HG03439 (cell line): ENCODE results near the gene CCT8.
A peak's percentile ranks its signal among the peaks of the same experiment; 100 is the strongest.
"Not testable (repeated sequence)": the region's sequence is repeated elsewhere in the genome, so short reads cannot be mapped to it uniquely, and the experiment has no call there.

Source experiments
- ATAC-seq: cut with Tn5 transposase; IDR thresholded peaks from one replicate; pipeline ENCODE4 v1.9.1; 2021; ENCODE audit warnings: mild to moderate bottlenecking, moderate library complexity; ENCODE audit not compliant: unreplicated experiment

The CCT8 gene

DNA sequence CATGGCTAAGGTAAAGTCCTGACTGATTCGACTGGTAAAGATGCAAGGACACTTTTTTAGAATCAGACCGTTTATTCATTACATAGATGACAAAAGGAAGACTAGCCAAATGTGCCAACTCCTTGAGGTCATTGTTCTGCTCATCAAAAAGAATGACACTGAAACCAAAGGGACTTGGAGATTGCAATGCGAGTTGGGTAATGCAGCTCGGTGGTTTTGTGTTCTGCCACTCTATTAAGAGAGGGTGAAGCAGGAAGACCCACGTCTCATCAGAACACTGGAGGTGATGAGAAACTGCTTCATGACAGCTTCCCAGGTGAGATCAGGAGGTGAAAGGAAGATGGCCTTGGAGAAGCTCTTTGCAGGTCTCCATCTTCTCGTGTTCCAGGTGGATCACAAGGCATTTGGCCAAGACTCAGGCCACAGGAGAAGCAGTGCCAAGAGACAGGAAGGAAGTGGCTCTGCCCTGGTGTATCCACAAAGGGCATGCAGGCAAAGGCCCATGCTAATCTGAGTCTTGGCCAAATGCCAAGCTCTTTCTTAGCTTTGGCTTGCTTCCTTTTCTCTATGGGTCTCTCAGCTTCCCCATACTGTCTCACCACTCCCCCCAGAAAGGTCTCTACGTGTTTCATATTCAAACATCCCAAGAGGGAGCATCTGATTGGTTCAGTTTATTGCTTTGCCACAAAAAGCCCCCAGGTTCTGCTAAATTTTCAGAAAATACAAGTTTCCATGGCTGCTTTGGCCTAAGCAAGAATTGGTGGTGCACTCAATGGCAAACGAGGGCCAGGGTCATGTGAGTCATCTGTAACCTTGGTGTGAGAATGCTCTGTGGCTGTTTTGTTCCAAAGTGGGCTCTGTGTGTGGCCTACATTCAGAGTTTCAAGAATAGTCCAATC is 5.7 kb upstream of the CCT8 start:
- ATAC-seq = peak; percentile 49

DNA sequence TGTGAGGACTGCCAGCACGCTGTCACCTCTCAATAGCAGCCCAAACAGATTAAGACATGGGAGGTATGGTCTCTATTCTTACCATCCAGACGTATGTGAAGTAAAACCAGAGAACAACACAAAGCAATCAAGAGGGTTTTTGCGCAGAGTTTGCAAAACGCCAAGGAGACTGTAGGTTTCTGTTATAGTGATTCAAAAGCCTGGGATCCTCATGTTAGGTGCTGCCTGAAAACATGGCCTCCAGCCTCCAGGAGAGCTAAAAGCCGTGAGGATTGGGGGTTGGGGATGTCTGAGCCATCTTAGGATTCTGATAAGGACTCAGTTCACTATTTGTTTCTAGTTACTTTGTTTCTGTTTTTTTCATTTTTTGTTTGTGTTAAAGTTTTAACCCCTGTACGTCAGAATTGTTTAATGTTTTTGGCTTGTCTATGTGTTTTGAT is 4.2 kb upstream of the CCT8 start:
- ATAC-seq = no peak

DNA sequence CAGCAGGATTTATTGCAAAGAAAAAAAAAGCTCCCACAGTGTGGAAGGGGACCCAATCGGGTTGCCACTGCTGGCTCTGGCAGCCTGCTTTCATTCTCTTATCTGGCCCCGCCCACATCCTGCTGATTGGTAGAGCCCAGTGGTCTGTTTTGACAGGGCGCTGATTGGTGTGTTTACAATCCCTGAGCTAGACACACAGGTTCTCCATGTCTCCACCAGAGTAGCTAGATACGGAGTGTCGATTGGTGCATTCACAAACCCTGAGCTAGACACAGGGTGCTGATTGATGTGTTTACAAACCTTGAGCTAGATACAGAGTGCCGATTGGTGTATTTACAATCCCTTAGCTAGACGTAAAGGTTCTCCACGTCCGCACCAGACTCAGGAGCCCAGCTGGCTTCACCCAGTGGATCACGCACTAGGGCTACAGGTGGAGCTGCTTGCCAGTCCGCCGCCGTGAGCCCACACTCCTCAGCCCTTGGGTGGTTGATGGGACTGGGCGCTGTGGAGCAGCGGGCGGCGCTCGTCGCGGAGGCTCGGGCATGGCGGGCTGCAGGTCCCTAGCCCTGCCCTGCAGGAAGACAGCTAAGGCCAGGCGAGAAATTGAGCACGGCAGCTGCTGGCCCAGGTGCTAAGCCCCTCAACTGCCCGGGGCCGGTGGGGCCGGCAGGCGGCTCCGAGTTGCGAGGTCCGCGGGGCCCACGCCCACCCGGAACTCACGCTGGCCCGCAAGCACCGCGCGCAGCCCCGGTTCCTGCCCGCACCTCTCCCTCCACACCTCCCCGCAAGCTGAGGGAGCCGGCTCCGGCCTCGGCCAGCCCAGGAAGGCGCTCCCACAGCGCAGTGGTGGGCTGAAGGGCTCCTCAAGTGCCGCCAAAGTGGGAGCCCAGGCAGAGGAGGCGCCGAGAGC is 3.5 kb upstream of the CCT8 start:
- ATAC-seq = not testable (repeated sequence)

DNA sequence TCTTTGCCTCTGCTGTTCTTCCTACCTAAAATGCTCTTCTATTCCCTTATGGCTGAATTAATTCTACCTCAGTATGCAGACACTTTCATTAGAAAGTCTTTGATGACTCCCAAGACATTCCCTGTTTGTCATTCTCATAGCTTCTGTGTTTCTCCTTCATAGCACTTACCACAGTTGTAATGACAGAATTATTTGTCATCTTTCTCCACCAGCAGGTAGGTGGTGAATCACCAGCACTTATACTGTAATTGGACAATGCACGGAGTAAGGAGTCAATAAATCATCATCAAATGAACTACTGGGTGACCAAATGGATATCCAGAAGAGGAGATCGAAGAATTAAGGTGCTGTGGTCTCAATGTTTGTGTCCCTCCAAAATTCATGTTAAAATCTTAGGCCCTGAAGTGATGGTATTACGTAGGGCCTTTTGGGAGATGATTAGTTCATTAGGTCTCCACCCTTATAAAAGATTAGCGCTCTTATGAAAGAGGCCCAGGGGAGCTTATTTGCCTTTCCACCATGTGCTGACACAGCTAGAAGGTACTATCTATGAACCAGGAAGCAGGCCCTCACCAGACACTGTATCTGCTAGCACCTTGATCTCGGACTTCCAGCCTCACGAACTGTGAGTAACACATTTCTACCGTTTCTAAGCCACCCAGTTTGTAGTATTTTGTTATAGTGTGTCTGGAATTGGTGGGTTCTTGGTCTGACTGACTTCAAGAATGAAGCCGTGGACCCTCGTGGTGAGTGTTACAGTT is 2.4 kb upstream of the CCT8 start:
- no peak for ATAC-seq

DNA sequence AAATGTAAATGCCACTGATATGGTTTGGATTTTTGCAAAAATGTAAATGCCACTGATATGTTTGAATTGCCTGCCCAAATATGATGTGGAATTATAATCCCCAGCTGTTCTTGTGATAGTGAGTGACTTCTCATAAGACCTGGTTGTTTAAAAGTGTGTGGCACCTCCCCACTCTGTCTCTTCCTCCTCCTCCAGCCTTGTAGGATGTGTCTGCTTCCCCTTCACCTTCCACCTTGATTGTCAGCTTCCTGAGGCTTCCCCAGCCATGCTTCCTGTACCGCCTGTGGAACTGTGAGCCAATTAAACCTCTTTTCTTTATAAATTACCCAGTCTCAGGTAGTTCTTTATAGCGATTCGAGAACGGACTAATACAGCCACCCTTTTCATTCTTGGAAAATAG is 1.3 kb upstream of the CCT8 start:
- no peak for ATAC-seq

DNA sequence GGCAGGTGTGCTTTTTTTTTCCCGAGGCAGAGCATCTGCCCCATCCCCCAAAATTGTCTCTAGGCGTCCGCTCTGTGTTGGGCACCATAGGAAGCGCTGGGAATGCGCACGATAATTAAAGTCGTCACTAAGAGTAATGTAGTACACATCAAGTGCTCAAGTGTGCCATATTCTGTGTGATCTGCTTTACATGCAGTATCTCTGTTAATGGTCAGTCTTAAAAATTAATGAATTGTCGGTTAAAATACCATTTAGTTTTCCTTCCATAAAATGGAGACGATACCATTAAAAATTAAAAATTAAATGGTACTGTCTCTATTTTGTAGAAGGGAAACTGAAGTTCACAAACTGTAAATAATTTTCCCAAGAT is 544 bp upstream of the CCT8 start:
- ATAC-seq = peak; percentile 21

DNA sequence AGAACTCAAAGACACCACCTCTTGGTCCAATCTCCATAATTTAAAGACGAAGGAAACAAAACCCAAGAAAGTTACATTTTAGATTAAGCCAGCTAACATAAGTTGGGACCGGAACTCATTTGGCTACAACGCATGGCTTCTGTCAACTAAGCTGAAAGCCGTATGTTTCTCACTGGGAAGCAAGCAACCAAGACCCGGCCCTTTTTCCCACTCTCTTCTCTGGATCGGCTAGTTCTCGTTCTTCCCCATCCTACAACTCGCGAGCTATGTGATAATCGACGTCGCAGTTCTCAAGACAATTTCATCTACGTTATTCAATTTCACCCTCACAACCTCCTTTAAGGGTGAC is 601 bp downstream of the CCT8 start:
- ATAC-seq = no peak

DNA sequence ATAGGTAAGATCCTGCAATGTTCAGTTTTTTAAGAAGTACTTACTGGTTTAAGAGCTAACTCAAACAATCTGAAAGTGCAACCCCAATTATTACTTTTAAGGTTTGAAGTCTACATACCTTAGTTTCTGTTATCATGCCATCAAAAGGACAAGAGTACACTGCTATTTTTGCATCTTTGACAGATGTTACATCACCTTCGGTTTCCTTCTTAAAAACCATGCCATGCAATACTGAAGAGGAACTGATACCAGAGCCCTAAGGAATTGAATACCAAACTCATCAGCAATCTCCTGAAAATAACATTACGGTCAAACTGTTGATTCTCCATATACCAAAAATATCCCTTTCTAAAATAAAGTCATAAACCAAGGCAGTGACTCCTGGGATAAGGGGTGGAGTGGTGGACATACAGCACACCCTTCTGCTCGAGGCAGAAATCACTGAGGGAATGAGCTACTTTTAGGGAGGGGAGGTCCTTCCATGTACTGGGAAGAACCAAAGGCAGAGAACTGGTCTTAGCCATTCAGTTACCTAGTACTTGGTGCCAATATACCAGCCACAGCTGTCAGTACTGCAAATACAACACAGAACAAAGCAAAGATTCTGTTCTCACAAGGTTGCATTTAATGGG is 8.5 kb downstream of the CCT8 start:
- peak; percentile 94 for ATAC-seq

DNA sequence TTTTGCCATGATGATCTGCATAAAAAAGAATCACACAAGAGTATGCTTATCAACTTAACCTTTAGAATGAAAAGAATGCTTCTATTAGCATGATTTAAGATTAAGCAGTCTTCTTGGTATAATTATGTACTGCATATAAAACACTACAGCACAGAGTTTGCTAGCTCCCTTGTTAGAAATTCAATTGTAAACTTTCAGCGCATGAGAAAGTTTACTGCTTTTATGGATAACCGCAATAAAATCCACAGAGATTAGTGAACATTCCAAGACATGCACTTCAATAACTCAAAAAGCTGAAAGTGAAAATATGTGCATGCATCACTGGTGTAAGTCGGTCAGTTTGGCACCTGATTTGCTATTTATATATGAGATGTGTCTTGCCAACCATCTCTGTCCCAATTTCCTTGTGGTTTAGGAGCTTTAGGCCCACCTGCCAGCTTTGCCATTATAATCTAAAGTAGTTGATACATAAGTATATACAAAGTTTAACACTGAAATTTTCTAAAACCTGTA is 16.9 kb downstream of the CCT8 start:
- no peak for ATAC-seq

DNA sequence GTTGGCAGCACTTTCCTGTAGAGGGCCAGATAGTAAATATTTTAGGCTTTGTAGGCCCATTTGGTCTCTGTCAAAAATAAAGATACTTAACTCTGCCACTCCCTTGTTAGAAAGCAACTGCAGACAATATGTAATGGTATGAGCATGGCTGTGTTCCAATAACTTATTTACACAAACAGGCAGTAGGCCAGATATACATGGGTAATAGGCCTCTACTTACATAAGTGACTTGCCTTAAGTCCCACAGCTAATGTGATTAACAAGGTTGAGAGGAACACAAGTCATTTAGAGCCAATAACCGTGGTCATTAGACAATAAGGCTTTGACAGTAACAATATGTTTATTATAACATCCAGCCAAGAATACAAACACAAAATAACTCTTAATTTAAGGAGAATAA is 17.4 kb downstream of the CCT8 start:
- no peak for ATAC-seq

DNA sequence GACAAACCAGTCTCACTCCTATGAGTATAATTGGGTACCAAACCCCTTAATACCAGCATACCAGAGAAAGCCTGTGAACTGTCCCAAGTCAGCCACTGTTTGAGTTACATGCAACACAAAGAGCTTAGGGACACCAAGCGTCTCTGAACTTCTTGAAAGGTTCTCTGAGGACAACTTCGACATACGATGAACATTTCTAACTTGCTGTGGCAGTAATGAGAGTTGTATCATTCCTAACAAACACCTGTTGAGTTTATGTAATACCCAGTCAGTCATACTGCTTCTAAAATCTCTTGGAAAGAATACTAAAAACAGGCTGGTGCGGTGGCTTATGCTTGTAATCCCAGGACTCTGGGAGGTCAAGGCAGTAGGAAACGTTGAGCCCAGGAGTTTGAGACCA is 18.4 kb downstream of the CCT8 start:
- no peak for ATAC-seq

DNA sequence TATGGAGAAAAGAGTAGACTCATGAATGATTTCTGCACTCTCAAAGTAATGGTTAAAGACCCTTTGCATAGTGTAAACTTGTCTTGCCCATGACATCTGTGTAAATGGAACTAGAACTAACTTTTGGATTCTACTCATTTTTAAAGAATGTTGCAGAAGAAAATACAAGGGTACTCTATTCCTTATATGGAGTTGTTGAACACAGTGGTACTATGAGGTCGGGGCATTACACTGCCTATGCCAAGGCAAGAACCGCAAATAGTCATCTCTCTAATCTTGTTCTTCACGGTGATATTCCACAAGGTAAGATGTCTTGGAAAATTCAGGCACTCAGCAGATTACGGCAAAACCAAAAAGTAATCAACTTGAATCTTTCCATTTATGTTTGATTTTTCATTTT is 19.8 kb downstream of the CCT8 start:
- ATAC-seq = no peak

DNA sequence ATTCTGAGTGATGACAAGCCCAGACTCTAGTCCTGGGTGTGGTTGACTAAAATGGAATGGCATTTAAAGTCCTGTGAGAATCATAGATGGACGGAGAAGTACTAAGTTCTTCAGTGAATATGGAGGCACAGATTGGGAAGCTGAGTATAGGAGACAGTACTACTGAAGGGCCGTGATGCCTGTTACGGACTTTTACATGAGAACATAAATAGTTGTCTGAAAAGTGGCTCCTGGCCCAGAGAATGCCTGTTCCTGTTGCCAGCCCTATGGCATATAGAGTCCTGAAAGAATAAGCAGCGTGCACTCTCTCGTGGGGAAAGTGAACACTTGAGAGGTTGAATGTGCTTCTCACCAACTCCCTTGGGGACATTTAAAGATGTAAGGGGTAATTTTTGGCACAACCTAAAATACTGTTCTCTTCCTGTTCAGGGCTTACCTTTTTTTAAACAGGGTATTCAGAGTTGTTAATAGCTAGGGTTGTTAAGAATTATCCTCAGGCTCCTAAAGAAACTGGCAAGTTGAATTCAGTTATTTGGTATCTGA is 20.4 kb downstream of the CCT8 start:
- ATAC-seq = no peak

DNA sequence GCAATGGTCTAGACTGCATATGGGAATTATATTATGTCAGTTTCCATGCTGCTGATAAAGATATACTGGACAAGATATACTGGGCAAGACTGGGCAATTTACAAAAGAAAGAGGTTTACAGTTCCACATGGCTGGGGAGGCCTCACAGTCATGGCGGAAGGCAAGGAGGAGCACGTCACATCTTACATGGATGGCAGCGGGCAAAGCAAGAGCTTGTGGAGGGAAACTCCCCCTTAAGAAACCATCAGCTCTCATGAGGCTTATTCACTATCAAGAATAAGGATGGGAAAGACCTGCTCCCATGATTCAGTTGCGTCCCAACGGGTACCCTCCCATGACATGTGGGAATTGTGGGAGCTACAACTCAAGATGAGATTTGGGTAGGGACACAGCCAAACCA is 21.2 kb downstream of the CCT8 start:
- no peak for ATAC-seq

DNA sequence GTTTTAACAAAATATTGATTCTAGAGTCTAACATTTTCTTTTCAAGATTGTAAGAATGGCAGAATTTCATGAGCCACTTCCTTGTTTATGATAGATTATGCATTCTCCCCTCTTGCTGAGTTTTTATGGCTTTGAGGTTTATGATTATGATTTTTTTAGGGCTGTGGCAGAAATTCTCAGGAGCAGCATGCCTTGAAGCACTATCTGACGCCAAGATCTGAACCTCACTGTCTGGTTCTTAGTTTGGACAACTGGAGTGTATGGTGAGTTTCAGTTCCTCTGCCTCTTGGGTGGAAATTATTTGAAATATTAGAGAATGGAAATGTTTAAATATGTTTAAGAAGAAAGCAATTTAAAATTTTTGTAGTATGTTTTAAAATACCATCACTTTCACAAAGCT is 38.8 kb downstream of the CCT8 start:
- no peak for ATAC-seq

DNA sequence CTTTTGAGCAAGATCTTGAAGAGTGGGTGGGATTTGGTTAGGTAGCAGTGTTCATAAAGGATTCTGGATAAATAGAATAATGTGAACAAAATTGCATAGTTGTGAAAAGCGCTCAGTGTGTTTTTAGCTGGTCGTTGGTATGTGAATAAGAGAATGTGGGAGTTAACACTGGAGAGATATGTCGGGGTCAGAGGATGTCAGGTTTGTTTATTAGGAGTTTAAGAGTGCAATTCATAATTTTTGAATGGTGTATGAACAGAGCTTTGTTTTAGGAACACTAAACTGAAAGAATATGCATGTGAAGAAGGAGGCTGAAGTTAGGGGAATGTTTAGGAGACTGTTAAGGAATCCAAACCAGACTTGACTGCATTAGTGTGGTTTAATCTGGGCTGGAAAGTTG is 39.6 kb downstream of the CCT8 start:
- ATAC-seq = no peak

DNA sequence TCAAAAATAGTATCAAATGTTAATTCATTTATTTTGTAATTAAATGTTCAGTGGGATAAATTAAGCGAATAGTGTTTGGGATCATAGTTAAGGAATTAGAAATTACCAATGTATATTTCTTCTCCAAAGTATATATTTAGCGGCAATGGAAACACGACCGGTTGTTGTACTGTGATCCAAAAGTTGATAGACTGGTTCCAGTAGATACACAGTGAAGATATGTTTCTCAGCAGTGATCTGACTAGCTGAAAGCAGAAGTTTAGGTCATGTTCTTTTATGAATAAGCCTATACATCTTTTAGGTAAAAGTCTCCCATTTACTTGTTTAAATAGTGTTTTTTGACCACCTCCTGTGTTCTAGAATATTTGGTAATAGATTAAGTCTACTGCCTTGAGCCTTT is 40.1 kb downstream of the CCT8 start:
- no peak for ATAC-seq

DNA sequence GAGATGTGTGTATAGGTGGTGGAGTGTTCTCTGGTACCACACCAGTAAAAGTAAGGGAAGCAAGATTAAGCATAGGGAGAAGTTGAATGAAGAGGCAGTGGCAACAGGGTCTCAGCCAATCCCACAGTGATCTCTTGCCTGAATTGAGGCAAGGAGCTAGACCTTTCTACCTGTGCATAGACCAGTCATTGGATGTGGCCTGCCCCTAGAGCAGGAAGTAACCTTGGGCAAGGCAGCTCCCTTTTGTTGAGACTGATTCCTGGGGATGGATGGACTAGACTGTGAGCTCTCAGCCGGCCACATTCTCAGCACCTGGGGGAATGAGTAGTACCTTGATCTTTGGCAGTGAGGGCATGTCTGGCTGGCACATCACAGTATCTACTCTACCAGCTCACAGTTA is 42.5 kb downstream of the CCT8 start:
- no peak for ATAC-seq

DNA sequence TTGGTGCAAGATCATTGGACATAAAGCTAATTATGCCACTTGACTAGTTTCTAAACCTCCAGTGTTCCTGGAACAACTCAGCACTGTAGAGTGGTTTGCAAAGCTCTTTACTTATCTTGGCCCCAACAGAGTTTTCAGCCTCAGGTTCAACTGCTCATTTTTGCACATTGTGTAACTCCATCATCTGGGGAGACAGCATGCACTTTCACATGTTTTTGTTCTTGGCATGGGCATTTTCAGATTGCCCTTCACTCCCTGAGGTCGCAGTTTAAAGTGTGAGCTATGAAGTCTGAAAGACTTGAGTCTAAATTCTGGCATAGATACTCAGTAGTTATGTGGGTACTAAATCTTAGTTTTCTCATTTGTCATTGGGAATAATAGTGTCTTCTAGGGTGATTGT is 43.9 kb downstream of the CCT8 start:
- no peak for ATAC-seq

DNA sequence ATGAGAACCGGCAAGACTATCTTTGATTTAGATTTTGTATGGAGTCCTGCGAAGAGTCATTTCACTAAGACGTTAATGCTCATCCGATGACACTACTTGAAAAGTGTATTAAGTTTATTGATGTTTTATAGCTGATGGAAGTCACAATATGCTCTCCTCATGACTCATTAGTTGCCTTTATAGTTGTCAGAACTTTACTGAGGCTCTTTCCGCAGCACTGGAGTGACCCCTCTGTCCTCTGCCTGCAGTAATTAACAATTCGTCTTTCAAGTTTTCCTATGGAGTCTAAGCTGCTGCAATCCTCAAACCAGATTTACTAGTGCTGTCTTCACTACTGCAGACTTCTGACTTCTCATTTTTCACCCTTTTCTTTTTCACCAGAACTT is 48.1 kb downstream of the CCT8 start:
- no peak for ATAC-seq
